ENCODE measurements around the gene KLHL36. TPM values are rescaled to one million over a fixed set of nuclear protein-coding genes. Genes with fewer than 3 reads are reported as not detected.

The KLHL36 gene
- total RNA-seq, 1 experiment from 2014 or later, result 79.0 TPM

GRCh38 chr16:84609563-84610177, 38.6 kb upstream of the KLHL36 start:
- H2AFZ ChIP-seq (ENCODE audit: low read depth, low read length, poor library complexity, severe bottlenecking), result no peak overlapping the region
- no peak for ATAC-seq
- ChIA-PET CTCF (no interaction called here), POLR2A (no interaction called here), RAD21 (ENCODE audit: low non-redundant PET in 1 of 2, low total read pairs in 2 of 2, uncharacterized antibody in 2 of 2, unreplicated experiment in 2 of 2) (no interaction called here)
- DNase-seq (ENCODE audit: low read depth, low spot score), result no peak
- H3K79me2 ChIP-seq (ENCODE audit: insufficient read depth, low read length), result peaks cover 98% of the 10 kb centered on the region
- peaks cover 0 to 24% of the 10 kb centered on the region in 2 experiments; a peak in 1 of 4 replicates for H3K36me3 ChIP-seq (ENCODE audit: control insufficient read depth in 1 of 2, insufficient read depth in 2 of 2, low read length in 2 of 2)
- H3K4me1 ChIP-seq (ENCODE audit: control insufficient read depth in 1 of 2, insufficient read depth in 2 of 2, low read length in 2 of 2), result peaks cover 7 to 20% of the 10 kb centered on the region in 2 experiments; a peak in 3 of 4 replicates
- no peak overlapping the region for H3K9ac ChIP-seq (ENCODE audit: low read length)
- no peaks in the 10 kb centered on the region for H3K9me3 ChIP-seq (ENCODE audit: control insufficient read depth in 1 of 2, insufficient read depth in 1 of 2, low read depth in 1 of 2, low read length in 2 of 2)
- intact Hi-C loops (cut with micrococcal nuclease), result no loop called here
- BruUV-seq (replicated peaks), result no TSS peak
- H3K4me3 ChIP-seq (replicated peaks in 1 of 2; ENCODE audit: low read depth in 1 of 2, low read length in 2 of 2), result no peak overlapping the region
- H3K4me2 ChIP-seq (ENCODE audit: low read length), result no peak overlapping the region
- TF ChIP-seq SRF (IDR thresholded peaks at IDR 0.05; ENCODE audit: low read depth) (no peak), POLR2AphosphoS5 (IDR thresholded peaks at IDR 0.05; ENCODE audit: low read depth, low read length) (no peak), MAX (IDR thresholded peaks at IDR 0.05) (no peak), RAD21 (IDR thresholded peaks at IDR 0.05; ENCODE audit: low read depth) (no peak), ZNF274 (IDR thresholded peaks at IDR 0.05; ENCODE audit: low read depth, low read length) (no peak), ATF3 (IDR thresholded peaks at IDR 0.05) (no peak), JUND (IDR thresholded peaks at IDR 0.05) (no peak), FOSL1 (IDR thresholded peaks at IDR 0.05; ENCODE audit: low read depth) (no peak), TCF7L2 (IDR thresholded peaks at IDR 0.05; ENCODE audit: borderline replicate concordance, extremely low read depth, insufficient read depth, insufficient read length) (no peak), SIN3A (IDR thresholded peaks at IDR 0.05; ENCODE audit: low read depth) (no peak), CEBPB (IDR thresholded peaks at IDR 0.05; ENCODE audit: low read depth) (no peak), ZBTB33 (IDR thresholded peaks at IDR 0.05; ENCODE audit: extremely low read depth, insufficient replicate concordance, low read length) (no peak), EGR1 (IDR thresholded peaks at IDR 0.05; ENCODE audit: low read depth) (no peak), CBX3 (IDR thresholded peaks at IDR 0.05; ENCODE audit: low read depth) (no peak), POLR2A (IDR thresholded peaks at IDR 0.05; ENCODE audit: borderline replicate concordance, extremely low read depth, insufficient read depth, insufficient read length) (no peak), EZH2phosphoT487 (IDR thresholded peaks at IDR 0.05; ENCODE audit: borderline replicate concordance) (no peak), YY1 (IDR thresholded peaks at IDR 0.05; ENCODE audit: extremely low read depth, insufficient replicate concordance, low read depth, low read length) (no peak)
- no peaks in the 10 kb centered on the region; the same call in 1 of the 2 replicates for H4K20me1 ChIP-seq (ENCODE audit: insufficient read depth)
- no peak overlapping the region for H3K27ac ChIP-seq (ENCODE audit: low read depth, low read length)
- H3K27me3 ChIP-seq (ENCODE audit: insufficient read depth, low read length), result no peaks in the 10 kb centered on the region
- no peaks in the 10 kb centered on the region for H3K9me2 ChIP-seq (ENCODE audit: insufficient read depth)
